Non-pigmented ciliary epithelial cell (primary cell): Measurements from ENCODE around the gene IFI6.
"Not testable (repeated sequence)": the region's sequence is repeated elsewhere in the genome, so short reads cannot be mapped to it uniquely, and the experiment has no call there.

Experiments
- DNase-seq: peaks from one replicate; pipeline ENCODE4 v3.0.0-alpha.2; 2010; ENCODE audit warnings: low read depth

Gene IFI6

DNA sequence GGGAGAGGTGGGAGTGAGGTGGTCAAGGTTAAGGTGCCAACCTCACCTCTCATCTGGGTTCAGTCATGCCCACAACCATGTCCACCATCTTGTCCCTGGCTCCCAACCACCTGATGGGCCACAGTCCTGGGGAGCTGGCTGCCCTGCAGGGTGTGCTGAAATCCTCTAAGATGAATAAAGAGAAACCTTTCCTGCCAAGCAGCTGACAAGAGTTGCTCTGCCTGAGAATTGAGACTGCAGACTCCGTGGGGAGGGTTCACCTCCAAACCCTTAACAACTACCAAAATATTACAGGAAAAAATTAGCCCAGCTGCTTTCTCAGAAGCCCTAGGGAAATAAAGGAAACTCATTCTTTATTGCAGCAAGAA lies 21.8 kb downstream of the IFI6 start:
- DNase-seq, result no peak

DNA sequence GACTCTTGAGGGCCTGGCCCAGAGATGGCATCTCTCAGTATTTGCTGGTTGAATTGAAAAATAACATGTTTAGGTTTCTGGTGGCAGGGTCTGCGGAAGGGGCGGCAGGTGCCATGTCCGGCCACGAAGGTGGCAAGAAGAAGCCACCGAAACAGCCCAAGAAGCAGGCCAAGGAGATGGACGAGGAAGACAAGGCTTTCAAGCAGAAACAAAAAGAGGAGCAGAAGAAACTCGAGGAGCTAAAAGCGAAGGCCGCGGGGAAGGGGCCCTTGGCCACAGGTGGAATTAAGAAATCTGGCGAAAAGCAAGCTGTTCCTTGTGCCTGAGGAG lies 22.7 kb downstream of the IFI6 start:
- no peak for DNase-seq

- no peak for DNase-seq
Measured at GRCh38 chr1:27648602-27649305, 23.2 kb downstream of the IFI6 start.

DNA sequence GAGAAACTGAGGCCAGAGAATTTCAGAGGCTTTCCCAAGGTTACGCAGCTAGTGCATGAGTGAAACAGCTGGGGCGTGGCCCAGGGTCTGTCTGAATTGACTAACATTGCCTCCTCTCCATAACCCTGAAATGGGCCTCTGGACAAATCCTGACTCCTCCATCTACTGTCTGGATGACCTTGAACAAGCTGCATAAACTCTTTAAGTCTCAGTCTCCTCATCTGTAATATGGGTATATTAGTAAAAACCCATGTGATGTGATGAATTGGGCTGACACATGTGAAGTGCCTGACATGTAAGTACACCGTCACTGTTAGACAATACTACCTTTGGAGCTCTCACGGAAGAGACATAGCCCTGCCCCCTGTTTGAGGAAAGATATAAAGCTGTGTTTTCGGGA lies 24.7 kb downstream of the IFI6 start:
- no peak for DNase-seq

GRCh38 chr1:27646676-27647075 lies 25.3 kb downstream of the IFI6 start:
- DNase-seq, result no peak

GRCh38 chr1:27645071-27645415 lies 26.9 kb downstream of the IFI6 start:
- no peak for DNase-seq

- no peak for DNase-seq
Measured at GRCh38 chr1:27644369-27645070, 27.5 kb downstream of the IFI6 start.

- no peak for DNase-seq
Measured at GRCh38 chr1:27643600-27644368, 28.2 kb downstream of the IFI6 start.

DNA sequence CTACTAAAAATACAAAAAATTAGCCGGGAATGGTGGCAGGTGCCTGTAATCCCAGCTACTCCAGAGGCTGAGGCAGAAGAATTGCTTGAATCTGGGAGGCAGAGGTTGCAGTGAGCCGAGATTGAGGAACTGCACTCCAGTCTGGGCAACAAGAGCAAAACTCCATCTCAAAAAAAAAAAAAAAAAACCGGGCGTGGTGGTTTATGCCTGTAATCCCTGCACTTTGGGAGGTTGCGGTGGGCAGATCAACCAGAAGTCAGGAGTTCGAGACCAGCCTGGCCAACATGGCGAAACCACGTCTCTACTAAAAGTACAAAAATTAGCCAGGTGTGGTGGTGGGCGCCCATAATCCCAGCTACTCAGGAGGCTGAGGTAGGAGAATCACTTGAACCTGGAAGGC lies 31.5 kb downstream of the IFI6 start:
- DNase-seq, result not testable (repeated sequence)

GRCh38 chr1:27638805-27639204 lies 33.2 kb downstream of the IFI6 start:
- DNase-seq, result no peak

DNA sequence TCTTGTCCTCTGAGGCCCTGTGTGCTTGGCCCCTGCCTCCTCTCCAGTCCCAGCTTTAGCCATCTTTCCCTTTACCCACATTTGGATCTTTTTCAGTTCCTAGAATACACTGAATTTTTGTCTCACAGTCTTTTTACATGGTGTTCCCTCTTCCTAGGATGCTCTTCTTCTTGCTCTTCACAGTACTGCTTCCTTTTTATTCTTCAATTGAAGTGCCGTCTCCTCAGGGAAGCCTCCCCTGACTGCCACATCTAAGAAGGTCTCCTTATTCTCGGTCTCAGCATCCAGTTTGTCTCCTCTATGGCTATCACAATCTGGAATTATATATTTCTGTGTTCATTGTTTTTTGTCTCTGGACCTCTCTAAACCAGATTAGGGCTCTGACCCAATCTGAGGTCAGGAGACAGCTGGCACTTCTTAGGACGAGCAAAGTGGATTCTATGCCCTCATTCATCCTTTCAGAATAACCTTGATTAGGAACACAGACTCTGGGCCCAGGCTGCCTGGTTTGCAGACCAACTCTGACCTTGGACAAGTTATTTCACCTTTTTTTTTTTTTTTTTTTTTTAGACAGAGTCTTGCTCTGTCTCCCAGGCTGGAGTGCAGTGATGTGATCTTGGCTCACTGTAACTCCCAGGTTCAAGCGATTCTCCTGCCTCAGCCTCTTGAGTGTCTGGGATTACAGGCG lies 33.8 kb downstream of the IFI6 start:
- no peak for DNase-seq

- no peak for DNase-seq
Measured at GRCh38 chr1:27635396-27636142, 36.4 kb downstream of the IFI6 start.

DNA sequence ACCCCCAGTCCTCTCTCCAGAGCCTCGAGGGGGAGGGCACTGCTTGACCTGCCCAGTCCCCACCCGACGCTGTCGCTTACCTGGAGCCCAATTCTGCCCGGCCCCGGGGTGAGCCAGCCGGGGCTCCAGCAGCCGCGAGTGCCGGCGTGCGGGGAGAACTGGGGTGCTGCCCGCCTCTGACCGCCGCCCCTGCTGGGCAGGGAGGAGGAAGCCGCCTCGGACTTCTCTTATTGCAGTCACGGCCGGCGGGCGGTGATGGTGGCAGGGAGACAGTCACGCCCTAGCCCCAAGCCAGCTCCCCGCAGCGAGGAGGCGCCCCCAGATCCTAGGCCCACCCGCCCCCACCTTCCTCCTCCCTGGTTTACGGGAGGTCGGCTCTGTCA lies 37.0 kb downstream of the IFI6 start, which contains the start of gene FGR:
FGR (minus strand) TSS at position 201 of the 383 bp plus-strand sequence. CDS start 11,269 bp downstream, outside the sequence.
- DNase-seq, result no peak

DNA sequence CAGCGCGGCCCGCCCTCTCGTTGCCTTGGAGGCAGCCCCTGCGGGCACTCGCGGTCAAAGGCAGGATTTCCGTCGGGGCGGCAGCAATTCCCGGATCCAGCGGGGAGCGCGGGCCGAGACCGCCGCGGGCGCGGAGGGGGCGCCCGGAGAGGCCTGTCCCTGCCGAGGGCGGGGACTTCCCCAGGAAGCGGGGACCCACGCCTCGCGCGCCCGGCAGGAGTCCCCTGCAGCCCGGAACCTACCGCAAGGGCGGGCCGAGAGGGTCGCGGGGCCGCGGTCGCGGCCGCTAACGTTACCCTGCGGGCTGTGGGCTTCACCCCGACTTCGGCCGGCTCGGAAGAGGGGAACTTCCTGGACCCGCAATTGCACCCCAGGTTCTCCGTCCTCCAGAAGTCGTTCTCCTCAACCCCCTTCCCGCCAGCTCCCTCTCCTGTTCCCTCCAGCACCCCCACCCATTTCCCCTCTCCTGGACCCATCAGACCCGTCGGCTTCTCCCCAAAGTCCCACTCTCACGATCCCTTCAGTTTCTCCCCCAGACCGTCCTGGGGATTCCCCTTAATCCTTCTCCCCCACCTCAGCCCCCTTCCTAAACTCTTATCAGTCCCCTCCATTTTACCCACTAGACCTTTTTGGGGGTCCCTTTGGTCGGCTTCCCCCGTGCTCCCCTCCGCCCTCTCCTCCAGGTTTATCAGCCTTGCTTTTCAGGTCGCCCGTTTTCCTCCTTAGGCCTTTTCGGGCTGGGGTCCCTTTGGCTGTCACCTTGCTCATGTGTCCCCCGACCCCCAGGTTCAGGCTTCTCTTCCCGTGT lies 37.6 kb downstream of the IFI6 start:
- no peak for DNase-seq

GRCh38 chr1:27633640-27634176 lies 38.3 kb downstream of the IFI6 start:
- DNase-seq, result no peak

GRCh38 chr1:27633298-27633610 lies 38.7 kb downstream of the IFI6 start:
- DNase-seq, result no peak

GRCh38 chr1:27632387-27633297 lies 39.4 kb downstream of the IFI6 start:
- no peak for DNase-seq

- no peak for DNase-seq
Measured at GRCh38 chr1:27630859-27631491, 41.0 kb downstream of the IFI6 start.

- DNase-seq, result no peak
Measured at GRCh38 chr1:27628712-27629111, 43.3 kb downstream of the IFI6 start.
